GM23338 (cell line): ENCODE measurements around the gene USF2. TPM values are rescaled to one million over a fixed set of nuclear protein-coding genes. Genes with fewer than 3 reads are reported as not detected.

Source experiments
- ATAC-seq: fragments of 200-7000 bp; cut with Tn5 transposase; 3 replicates; pipeline ENCODE4 v1.9.1; 2020
- DNase-seq: peaks from one replicate; pipeline ENCODE4 v3.0.0-alpha.2; 2015; ENCODE audit warnings: low spot score
- H2AFZ ChIP-seq: fragments of 200-600 bp; sonication (generic); 2 replicates; pipeline ENCODE4 v1.8.0; 2016; ENCODE audit warnings: antibody characterized with exemption, mild to moderate bottlenecking, moderate library complexity
- H3F3A ChIP-seq: fragments of 200-600 bp; sonication (generic); replicated peaks from 2 replicates; pipeline ENCODE4 v1.8.0; 2017; ENCODE audit warnings: antibody characterized with exemption, mixed run types, low read depth
- H3K27ac ChIP-seq: fragments of 200-600 bp; sonication (generic); 2 replicates; pipeline ENCODE4 v1.6.1; 2016; ENCODE audit warnings: low read depth
- H3K27me3 ChIP-seq: fragments of 200-600 bp; sonication (generic); 2 replicates; pipeline ENCODE4 v1.8.0; 2016; ENCODE audit warnings: mild to moderate bottlenecking, mixed run types, moderate library complexity; ENCODE audit not compliant: insufficient read depth
- H3K36me3 ChIP-seq: fragments of 200-600 bp; sonication (generic); 2 replicates; pipeline ENCODE4 v1.8.0; 2016; ENCODE audit warnings: mild to moderate bottlenecking; ENCODE audit not compliant: insufficient read depth
- H3K4me1 ChIP-seq: fragments of 200-600 bp; sonication (generic); 2 replicates; pipeline ENCODE4 v1.8.0; 2016; ENCODE audit warnings: mild to moderate bottlenecking, moderate library complexity; ENCODE audit not compliant: insufficient read depth
- H3K4me2 ChIP-seq: fragments of 200-600 bp; sonication (generic); 2 replicates; pipeline ENCODE4 v1.7.1; 2017; ENCODE audit warnings: mixed run types
- H3K4me3 ChIP-seq: fragments of 200-600 bp; sonication (generic); 2 replicates; pipeline ENCODE4 v1.6.1; 2016; ENCODE audit warnings: mixed run types
- H3K79me2 ChIP-seq: fragments of 200-600 bp; sonication (generic); replicated peaks from 2 replicates; pipeline ENCODE4 v1.8.0; 2017; ENCODE audit warnings: mild to moderate bottlenecking; ENCODE audit not compliant: insufficient read depth
- H3K9me2 ChIP-seq: fragments of 200-600 bp; sonication (generic); 2 replicates; pipeline ENCODE4 v1.8.0; 2017; ENCODE audit not compliant: insufficient read depth
- H4K20me1 ChIP-seq: fragments of 200-600 bp; sonication (generic); replicated peaks from 2 replicates; pipeline ENCODE4 v1.8.0; 2017; ENCODE audit warnings: mild to moderate bottlenecking; ENCODE audit not compliant: insufficient read depth
- H3K27ac Mint-ChIP-seq: 2 replicates; pipeline ENCODE4 v1.8.0; 2020; ENCODE audit warnings: inconsistent platforms, mild to moderate bottlenecking, moderate library complexity, mixed read lengths
- H3K27me3 Mint-ChIP-seq: 3 replicates; pipeline ENCODE4 v1.8.0; 2022; ENCODE audit warnings: low read depth, mild to moderate bottlenecking, moderate library complexity, mixed read lengths, inconsistent platforms; ENCODE audit not compliant: insufficient read depth, poor library complexity
- H3K36me3 Mint-ChIP-seq: 3 replicates; pipeline ENCODE4 v1.8.0; 2021; ENCODE audit warnings: low read depth, mild to moderate bottlenecking, inconsistent platforms, moderate library complexity, mixed read lengths
- H3K4me1 Mint-ChIP-seq: 3 replicates; pipeline ENCODE4 v1.8.0; 2020; ENCODE audit warnings: mild to moderate bottlenecking, inconsistent platforms, mixed read lengths
- H3K4me3 Mint-ChIP-seq: 3 replicates; pipeline ENCODE4 v1.8.0; 2021; ENCODE audit warnings: moderate library complexity, mild to moderate bottlenecking, inconsistent platforms, mixed read lengths
- H3K9me3 Mint-ChIP-seq: 3 replicates; pipeline ENCODE4 v1.8.0; 2020; ENCODE audit warnings: moderate library complexity, mild to moderate bottlenecking, inconsistent platforms, mixed read lengths
- CREB1 ChIP-seq: fragments of 250-450 bp; sonication (Bioruptor Pico); IDR thresholded peaks from 2 replicates; pipeline ENCODE4 v1.5.0; 2020; ENCODE audit warnings: low read depth, mild to moderate bottlenecking, moderate library complexity
- CTCF ChIP-seq, 2 experiments: fragments of 200-600 bp in 1 of 2; sonication (generic) in 1 of 2; conservative IDR thresholded peaks; 2 replicates each; pipeline versions ENCODE4 v1.5.1 to v1.6.1; 2016 to 2017; ENCODE audit warnings: antibody characterized with exemption in 2 of 2, low read depth in 2 of 2, mild to moderate bottlenecking in 2 of 2, moderate library complexity in 1 of 2
- EZH2 ChIP-seq: fragments of 200-600 bp; sonication (generic); IDR thresholded peaks from one replicate; pipeline ENCODE4 v1.8.0; 2017; ENCODE audit warnings: antibody characterized with exemption, mild to moderate bottlenecking, low read depth; ENCODE audit not compliant: unreplicated experiment
- EZH2phosphoT487 ChIP-seq: fragments of 200-600 bp; sonication (generic); IDR thresholded peaks from one replicate; pipeline ENCODE4 v1.8.1; 2018; ENCODE audit warnings: antibody characterized with exemption; ENCODE audit not compliant: unreplicated experiment
- JUNB ChIP-seq: IDR thresholded peaks from one replicate; pipeline ENCODE4 v1.6.1; 2016; ENCODE audit warnings: antibody characterized with exemption; ENCODE audit not compliant: unreplicated experiment
- NANOG ChIP-seq: IDR thresholded peaks from 2 replicates; pipeline ENCODE4 v1.6.1; 2016; ENCODE audit warnings: antibody characterized with exemption, borderline replicate concordance
- REST ChIP-seq: IDR thresholded peaks from one replicate; pipeline ENCODE4 v1.6.1; 2018; ENCODE audit warnings: antibody characterized with exemption; ENCODE audit not compliant: unreplicated experiment
- ZNF114 ChIP-seq: fragments of 250-450 bp; sonication (Bioruptor Pico); IDR thresholded peaks from 2 replicates; pipeline ENCODE4 v1.5.0; 2020; ENCODE audit warnings: mild to moderate bottlenecking, moderate library complexity
- ZNF462 ChIP-seq: fragments of 250-450 bp; sonication (Bioruptor Pico); IDR thresholded peaks from 2 replicates; pipeline ENCODE4 v1.5.0; 2020; ENCODE audit warnings: mild to moderate bottlenecking, moderate library complexity
- polyA plus RNA-seq: library from polyadenylated mRNA; unstranded; fragments of >200 nt; fragmentation: Nextera tagmentation; extraction: Ambion mirVana; gene quantifications from 2 replicates; pipeline ENCODE4 v1.2.1, GENCODE V29; 2016
- total RNA-seq: library from RNA; depleted of rRNA; stranded (reverse); fragments of >200 nt; shearing (Covaris generic); gene quantifications from 2 replicates; pipeline ENCODE4 v1.2.3, GENCODE V29; 2014
- TF ChIP-seq, protein P1 (sequence below): IDR thresholded peaks from 2 replicates; pipeline ENCODE4 v1.6.1; 2016; ENCODE audit warnings: antibody characterized with exemption

Gene USF2
- total and polyA plus RNA-seq, 2 experiments from 2014 or later = 28.9 to 60.5 TPM

DNA sequence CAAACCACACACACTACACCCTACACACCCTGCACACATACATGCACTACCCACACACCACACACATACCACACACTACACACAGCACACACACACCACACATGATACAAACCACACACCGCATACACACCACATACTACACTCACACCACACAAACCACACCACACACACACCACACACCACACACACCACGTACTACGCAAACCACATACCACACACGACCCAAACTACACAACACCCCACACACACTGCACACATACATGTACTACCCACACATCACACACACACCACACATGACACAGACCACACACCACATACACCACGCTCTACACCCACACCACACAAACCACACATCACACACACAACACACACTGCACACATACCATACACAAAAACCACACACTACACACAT is 29.8 kb downstream of the USF2 start:
- Mint-ChIP-seq H3K4me1 (peaks cover 9% of the 10 kb centered on the region), H3K27me3 (peaks cover under 1% of the 10 kb centered on the region), H3K4me3 (no peak overlapping the region), H3K9me3 (no peaks in the 10 kb centered on the region), H3K36me3 (no peaks in the 10 kb centered on the region), H3K27ac (no peak overlapping the region)
- H3K27ac ChIP-seq = no peak overlapping the region
- H3K79me2 ChIP-seq = no peaks in the 10 kb centered on the region
- TF ChIP-seq EZH2phosphoT487 = no peak
- TF ChIP-seq ZNF462 (CRISPR knock-in tag) = no peak
- no peak for TF ChIP-seq JUNB
- no peak for TF ChIP-seq CTCF (conservative IDR thresholded peaks at IDR 0.05; ENCODE audit: low read depth in 2 of 2)
- TF ChIP-seq REST = no peak
- no peak for TF ChIP-seq CREB1 (CRISPR knock-in tag)
- TF ChIP-seq, protein P1, sequence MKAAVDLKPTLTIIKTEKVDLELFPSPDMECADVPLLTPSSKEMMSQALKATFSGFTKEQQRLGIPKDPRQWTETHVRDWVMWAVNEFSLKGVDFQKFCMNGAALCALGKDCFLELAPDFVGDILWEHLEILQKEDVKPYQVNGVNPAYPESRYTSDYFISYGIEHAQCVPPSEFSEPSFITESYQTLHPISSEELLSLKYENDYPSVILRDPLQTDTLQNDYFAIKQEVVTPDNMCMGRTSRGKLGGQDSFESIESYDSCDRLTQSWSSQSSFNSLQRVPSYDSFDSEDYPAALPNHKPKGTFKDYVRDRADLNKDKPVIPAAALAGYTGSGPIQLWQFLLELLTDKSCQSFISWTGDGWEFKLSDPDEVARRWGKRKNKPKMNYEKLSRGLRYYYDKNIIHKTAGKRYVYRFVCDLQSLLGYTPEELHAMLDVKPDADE = no peak
- no peak for TF ChIP-seq EZH2
- no peak for TF ChIP-seq ZNF114 (CRISPR knock-in tag)
- no peak for TF ChIP-seq NANOG
- no peak for ATAC-seq
- H3K4me3 ChIP-seq = no peak overlapping the region
- no peaks in the 10 kb centered on the region for H3K27me3 ChIP-seq
- no peaks in the 10 kb centered on the region for H4K20me1 ChIP-seq
- peaks cover 13% of the 10 kb centered on the region for H3F3A ChIP-seq
- no peak overlapping the region for H3K4me2 ChIP-seq
- no peak for DNase-seq
- no peaks in the 10 kb centered on the region for H3K36me3 ChIP-seq
- peaks cover 25% of the 10 kb centered on the region for H3K4me1 ChIP-seq
- no peak overlapping the region for H2AFZ ChIP-seq
- no peaks in the 10 kb centered on the region for H3K9me2 ChIP-seq
